ENCODE measurements around the gene PROB1. TPM values are rescaled to one million over a fixed set of nuclear protein-coding genes. Genes with fewer than 3 reads are reported as not detected.
A peak's percentile ranks its signal among the peaks of the same experiment; 100 is the strongest.

Gene PROB1
- polyA plus RNA-seq, 1 donor from 2014 or later: 0.74 TPM

DNA sequence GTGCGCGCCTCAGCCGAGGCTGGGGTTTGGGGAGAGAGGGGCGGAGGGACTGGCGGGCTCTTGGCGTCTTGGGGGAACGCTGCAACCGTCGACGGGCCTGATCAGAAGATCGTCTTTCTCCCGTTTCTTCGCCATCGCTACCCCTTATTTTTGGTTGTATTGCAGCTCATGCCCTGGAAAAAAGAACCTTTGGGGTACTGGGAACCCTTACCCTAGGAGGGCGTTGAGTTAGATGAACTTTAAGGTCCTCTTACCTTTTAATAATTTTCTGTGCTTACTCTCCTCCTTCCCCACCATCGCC, 52.5 kb downstream of the PROB1 start:
- Histone ChIP-seq H3K36me3 (ENCODE audit: insufficient read depth, low read length) (no peaks in the 10 kb centered on the region), H3K79me2 (replicated peaks; ENCODE audit: insufficient read depth, low read length) (peaks cover 51% of the 10 kb centered on the region), H3K27ac (ENCODE audit: low read length) (peak overlapping the region; percentile 100), H3F3A (ENCODE audit: insufficient read depth, low read length, poor library complexity, severe bottlenecking) (no peaks in the 10 kb centered on the region), H3K9ac (ENCODE audit: low read length) (peak overlapping the region; percentile 100), H3K4me3 (ENCODE audit: low read length) (peak overlapping the region; percentile 98), H3K27me3 (ENCODE audit: insufficient read depth, low read depth, low read length) (no peaks in the 10 kb centered on the region), H3K4me2 (ENCODE audit: low read length) (peak overlapping the region; percentile 81), H4K20me1 (ENCODE audit: insufficient read depth) (peaks cover 19% of the 10 kb centered on the region), H2AFZ (ENCODE audit: low read depth, low read length) (no peak overlapping the region), H3K9me3 (ENCODE audit: low read length) (no peaks in the 10 kb centered on the region), H3K9me2 (ENCODE audit: insufficient read depth, low read length) (no peaks in the 10 kb centered on the region)
- TF ChIP-seq EP300 (conservative IDR thresholded peaks at IDR 0.05; ENCODE audit: poor library complexity, severe bottlenecking): no peak
- no peak for TF ChIP-seq TAF1 (IDR thresholded peaks at IDR 0.05; ENCODE audit: low read depth)
- TF ChIP-seq MXI1 (conservative IDR thresholded peaks at IDR 0.05; ENCODE audit: poor library complexity, severe bottlenecking): no peak
- TF ChIP-seq POLR2AphosphoS5 (IDR thresholded peaks at IDR 0.05): no peak
- TF ChIP-seq, protein P1, sequence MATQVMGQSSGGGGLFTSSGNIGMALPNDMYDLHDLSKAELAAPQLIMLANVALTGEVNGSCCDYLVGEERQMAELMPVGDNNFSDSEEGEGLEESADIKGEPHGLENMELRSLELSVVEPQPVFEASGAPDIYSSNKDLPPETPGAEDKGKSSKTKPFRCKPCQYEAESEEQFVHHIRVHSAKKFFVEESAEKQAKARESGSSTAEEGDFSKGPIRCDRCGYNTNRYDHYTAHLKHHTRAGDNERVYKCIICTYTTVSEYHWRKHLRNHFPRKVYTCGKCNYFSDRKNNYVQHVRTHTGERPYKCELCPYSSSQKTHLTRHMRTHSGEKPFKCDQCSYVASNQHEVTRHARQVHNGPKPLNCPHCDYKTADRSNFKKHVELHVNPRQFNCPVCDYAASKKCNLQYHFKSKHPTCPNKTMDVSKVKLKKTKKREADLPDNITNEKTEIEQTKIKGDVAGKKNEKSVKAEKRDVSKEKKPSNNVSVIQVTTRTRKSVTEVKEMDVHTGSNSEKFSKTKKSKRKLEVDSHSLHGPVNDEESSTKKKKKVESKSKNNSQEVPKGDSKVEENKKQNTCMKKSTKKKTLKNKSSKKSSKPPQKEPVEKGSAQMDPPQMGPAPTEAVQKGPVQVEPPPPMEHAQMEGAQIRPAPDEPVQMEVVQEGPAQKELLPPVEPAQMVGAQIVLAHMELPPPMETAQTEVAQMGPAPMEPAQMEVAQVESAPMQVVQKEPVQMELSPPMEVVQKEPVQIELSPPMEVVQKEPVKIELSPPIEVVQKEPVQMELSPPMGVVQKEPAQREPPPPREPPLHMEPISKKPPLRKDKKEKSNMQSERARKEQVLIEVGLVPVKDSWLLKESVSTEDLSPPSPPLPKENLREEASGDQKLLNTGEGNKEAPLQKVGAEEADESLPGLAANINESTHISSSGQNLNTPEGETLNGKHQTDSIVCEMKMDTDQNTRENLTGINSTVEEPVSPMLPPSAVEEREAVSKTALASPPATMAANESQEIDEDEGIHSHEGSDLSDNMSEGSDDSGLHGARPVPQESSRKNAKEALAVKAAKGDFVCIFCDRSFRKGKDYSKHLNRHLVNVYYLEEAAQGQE (IDR thresholded peaks at IDR 0.05; ENCODE audit: borderline replicate concordance): no peak
- TF ChIP-seq, protein P2, sequence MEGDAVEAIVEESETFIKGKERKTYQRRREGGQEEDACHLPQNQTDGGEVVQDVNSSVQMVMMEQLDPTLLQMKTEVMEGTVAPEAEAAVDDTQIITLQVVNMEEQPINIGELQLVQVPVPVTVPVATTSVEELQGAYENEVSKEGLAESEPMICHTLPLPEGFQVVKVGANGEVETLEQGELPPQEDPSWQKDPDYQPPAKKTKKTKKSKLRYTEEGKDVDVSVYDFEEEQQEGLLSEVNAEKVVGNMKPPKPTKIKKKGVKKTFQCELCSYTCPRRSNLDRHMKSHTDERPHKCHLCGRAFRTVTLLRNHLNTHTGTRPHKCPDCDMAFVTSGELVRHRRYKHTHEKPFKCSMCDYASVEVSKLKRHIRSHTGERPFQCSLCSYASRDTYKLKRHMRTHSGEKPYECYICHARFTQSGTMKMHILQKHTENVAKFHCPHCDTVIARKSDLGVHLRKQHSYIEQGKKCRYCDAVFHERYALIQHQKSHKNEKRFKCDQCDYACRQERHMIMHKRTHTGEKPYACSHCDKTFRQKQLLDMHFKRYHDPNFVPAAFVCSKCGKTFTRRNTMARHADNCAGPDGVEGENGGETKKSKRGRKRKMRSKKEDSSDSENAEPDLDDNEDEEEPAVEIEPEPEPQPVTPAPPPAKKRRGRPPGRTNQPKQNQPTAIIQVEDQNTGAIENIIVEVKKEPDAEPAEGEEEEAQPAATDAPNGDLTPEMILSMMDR (IDR thresholded peaks at IDR 0.05; ENCODE audit: poor library complexity, severe bottlenecking): no peak
- TF ChIP-seq EZH2 (IDR thresholded peaks at IDR 0.05; ENCODE audit: borderline replicate concordance, insufficient read depth, low read length, poor library complexity, severe bottlenecking): no peak
- TF ChIP-seq RAD21 (conservative IDR thresholded peaks at IDR 0.05): no peak
- TF ChIP-seq SMC3 (conservative IDR thresholded peaks at IDR 0.05; ENCODE audit: poor library complexity): no peak

DNA sequence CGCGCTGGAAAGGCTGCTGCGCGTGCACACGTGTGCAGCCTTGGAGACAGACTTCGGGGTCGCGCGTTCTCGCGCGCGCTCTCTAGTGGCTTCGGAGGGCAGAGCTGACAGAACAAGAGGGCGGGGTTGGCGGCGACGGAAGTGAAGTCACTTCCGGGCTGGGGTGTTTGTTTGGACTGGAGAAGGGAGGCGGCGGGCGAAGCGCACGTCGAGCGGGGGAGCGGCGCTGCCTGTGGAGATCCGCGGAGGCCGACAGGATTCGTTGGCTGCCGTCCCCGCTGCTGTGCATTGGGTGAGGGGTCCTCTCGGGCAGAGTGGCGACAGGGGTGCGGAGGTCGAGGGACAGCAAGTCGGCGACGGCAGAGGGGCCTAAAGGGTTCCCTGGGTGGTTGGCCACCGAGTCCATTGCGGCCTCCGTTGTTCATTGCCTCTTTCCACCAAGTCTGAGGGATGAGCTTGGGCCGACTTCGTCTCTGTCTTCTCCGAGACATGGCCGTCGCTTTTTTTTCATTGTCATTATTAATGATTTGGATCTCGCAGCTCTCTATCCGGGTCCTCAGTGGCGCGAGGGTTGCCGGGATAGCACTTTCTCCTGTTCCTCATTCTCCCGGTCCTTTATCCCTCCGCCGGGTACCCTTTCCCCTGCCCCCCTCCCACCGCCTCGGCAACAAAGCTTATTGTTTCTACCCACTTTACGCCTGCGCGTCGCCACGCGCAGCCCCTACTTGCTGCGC, 53.0 kb downstream of the PROB1 start, which contains the start of gene PAIP2:
PAIP2 (plus strand) TSS at position 166 of the 734 bp plus-strand sequence. CDS start 21,931 bp downstream, outside the sequence.
- Histone ChIP-seq H2AFZ (ENCODE audit: low read depth, low read length) (peak within 1 kb of the TSS; percentile 56), H3K9me3 (ENCODE audit: low read length) (no peaks in the 10 kb centered on the region), H3K36me3 (ENCODE audit: insufficient read depth, low read length) (no peaks in the 10 kb centered on the region), H3K4me3 (ENCODE audit: low read length) (peak within 1 kb of the TSS; percentile 98), H3K79me2 (replicated peaks; ENCODE audit: insufficient read depth, low read length) (peaks cover 45% of the 10 kb centered on the region), H3K9me2 (ENCODE audit: insufficient read depth, low read length) (no peaks in the 10 kb centered on the region), H3K9ac (ENCODE audit: low read length) (peak within 1 kb of the TSS; percentile 100), H4K20me1 (ENCODE audit: insufficient read depth) (peaks cover 19% of the 10 kb centered on the region), H3K4me2 (ENCODE audit: low read length) (peak within 1 kb of the TSS; percentile 81), H3K27ac (ENCODE audit: low read length) (peak within 1 kb of the TSS; percentile 100), H3F3A (ENCODE audit: insufficient read depth, low read length, poor library complexity, severe bottlenecking) (no peaks in the 10 kb centered on the region), H3K27me3 (ENCODE audit: insufficient read depth, low read depth, low read length) (no peaks in the 10 kb centered on the region)
- TF ChIP-seq EP300 (conservative IDR thresholded peaks at IDR 0.05; ENCODE audit: poor library complexity, severe bottlenecking) (peak; percentile 79), SMC3 (conservative IDR thresholded peaks at IDR 0.05; ENCODE audit: poor library complexity) (peak; percentile 77), TAF1 (IDR thresholded peaks at IDR 0.05; ENCODE audit: low read depth) (peak; percentile 93), MXI1 (conservative IDR thresholded peaks at IDR 0.05; ENCODE audit: poor library complexity, severe bottlenecking) (peak; percentile 93), EZH2 (IDR thresholded peaks at IDR 0.05; ENCODE audit: borderline replicate concordance, insufficient read depth, low read length, poor library complexity, severe bottlenecking) (no peak), POLR2AphosphoS5 (IDR thresholded peaks at IDR 0.05) (peak; percentile 100), RAD21 (conservative IDR thresholded peaks at IDR 0.05) (peak; percentile 71)
- TF ChIP-seq, protein P1 (IDR thresholded peaks at IDR 0.05; ENCODE audit: borderline replicate concordance): peak; percentile 96
- TF ChIP-seq, protein P2 (IDR thresholded peaks at IDR 0.05; ENCODE audit: poor library complexity, severe bottlenecking): peak; percentile 99
